GM11168 (cell line): Measurements from ENCODE around the gene PARK7.

ENCODE experiments used
- in situ Hi-C: fragments of 300-500 bp; cut with MboI; formaldehyde crosslinking; loops from one replicate; pipeline ENCODE4 v1.12.0; 2022; ENCODE audit warnings: low sequenced_read_pairs; ENCODE audit not compliant: unreplicated experiment

PARK7 gene

DNA sequence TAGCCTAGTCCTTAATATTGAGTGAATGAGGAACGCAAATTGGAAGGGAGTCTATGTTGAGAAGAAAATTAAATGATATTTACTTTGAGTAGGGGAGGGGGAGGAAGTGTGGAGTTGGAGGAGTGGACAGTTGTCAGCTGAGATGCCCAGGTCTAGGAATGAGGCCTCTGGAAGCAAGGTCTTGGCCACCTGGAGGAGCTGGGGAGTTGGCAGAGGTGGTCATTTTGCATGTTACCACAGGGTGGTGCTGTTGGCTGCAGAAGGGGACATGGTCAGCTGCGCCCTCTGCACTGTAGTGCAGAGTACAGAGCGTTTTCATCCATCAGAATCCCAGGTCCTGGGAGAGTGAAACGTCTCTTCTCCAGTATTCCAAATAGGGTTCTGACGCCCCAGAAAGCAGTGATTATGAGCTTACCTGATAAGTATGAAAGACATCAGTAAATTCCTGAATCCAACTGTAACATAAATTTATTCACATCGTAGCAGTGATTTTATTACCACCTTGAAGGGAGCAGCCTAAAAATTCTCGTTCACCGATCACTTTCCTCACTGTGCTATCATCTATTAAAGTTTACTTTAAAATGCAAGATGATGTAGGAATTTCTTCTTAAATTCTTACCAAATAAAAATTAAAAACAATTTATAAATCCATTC lies 13.8 kb downstream of the PARK7 start:
- in situ Hi-C loops = no loop called here

DNA sequence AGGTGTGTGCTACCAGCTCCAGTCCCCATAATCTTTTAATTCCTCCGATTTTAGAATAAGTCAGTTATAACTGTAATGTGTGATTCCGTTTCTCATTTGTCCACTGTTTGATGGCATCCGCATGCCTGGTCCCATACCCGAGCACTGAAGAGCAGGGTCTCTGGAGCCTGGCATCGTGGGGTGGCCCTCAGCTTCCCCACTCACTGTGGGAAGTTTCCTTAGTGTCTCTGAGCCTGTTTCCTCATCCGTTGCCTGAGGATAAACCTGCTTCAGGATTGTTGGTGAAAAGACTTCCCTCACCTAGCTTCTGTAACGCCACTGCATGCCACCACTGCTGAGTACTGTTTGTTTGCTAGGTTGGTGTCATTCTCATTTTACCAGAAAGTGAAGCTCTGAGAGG lies 19.5 kb downstream of the PARK7 start:
- in situ Hi-C loops = no loop called here

- in situ Hi-C loops = no loop called here
Observed at GRCh38 chr1:7983086-7983778, 21.7 kb downstream of the PARK7 start.

DNA sequence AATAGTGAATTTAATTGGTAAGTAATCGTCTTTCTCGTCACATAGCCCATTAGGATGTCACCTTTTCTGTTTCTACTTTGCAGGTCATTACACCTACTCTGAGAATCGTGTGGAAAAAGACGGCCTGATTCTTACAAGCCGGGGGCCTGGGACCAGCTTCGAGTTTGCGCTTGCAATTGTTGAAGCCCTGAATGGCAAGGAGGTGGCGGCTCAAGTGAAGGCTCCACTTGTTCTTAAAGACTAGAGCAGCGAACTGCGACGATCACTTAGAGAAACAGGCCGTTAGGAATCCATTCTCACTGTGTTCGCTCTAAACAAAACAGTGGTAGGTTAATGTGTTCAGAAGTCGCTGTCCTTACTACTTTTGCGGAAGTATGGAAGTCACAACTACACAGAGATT lies 23.3 kb downstream of the PARK7 start:
- in situ Hi-C loops = no loop called here

GRCh38 chr1:7985851-7986612 lies 24.5 kb downstream of the PARK7 start:
- in situ Hi-C loops = no loop called here

- in situ Hi-C loops = no loop called here
Observed at GRCh38 chr1:7987528-7987927, 26.0 kb downstream of the PARK7 start.

- in situ Hi-C loops = no loop called here
Observed at GRCh38 chr1:7988576-7988975, 27.1 kb downstream of the PARK7 start.

GRCh38 chr1:7989762-7990428 lies 28.4 kb downstream of the PARK7 start:
- in situ Hi-C loops = no loop called here

DNA sequence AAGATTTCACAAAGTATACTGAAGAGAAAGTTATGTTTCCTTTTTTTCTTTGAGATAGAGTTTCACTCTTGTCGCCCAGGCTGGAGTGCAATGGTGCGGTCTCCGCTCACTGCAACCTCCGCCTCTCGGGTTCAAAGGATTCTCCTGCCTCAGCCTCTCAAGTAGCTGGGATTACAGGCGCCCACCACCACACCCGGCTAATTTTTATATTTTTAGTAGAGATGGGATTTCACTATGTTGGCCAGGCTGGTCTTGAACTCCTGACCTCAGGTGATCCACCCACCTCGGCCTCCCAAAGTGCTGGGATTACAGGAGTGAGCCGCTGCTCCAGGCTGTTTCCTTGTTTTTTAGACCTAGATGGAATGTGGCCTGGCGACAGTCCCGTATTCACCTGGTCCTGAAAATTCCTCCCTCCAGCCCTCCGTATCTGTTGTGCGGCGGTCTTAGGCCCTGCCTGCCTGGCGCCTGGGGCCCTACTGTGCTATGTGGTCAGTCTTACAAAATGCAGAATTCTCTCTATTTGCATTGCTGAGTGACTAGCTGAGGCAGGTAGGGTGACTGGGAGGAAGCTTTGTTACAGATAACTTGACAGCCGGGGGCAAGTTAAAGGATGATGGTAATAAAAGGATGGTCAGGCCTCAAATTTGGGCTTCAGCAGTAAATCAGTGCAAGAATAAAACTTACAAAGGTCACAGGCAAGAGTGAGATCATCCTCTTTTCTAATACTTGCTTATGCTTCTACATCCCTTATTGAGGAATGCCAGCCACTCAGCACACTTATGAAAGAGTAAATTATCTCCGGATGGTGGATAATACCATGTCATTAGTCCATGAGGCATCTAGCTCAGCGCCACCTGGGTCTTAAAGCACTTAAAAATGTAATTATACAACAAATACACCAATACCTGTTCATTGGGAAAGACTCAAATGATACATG lies 30.3 kb downstream of the PARK7 start:
- in situ Hi-C loops = no loop called here

- in situ Hi-C loops = no loop called here
Observed at GRCh38 chr1:7992885-7993284, 31.4 kb downstream of the PARK7 start.

DNA sequence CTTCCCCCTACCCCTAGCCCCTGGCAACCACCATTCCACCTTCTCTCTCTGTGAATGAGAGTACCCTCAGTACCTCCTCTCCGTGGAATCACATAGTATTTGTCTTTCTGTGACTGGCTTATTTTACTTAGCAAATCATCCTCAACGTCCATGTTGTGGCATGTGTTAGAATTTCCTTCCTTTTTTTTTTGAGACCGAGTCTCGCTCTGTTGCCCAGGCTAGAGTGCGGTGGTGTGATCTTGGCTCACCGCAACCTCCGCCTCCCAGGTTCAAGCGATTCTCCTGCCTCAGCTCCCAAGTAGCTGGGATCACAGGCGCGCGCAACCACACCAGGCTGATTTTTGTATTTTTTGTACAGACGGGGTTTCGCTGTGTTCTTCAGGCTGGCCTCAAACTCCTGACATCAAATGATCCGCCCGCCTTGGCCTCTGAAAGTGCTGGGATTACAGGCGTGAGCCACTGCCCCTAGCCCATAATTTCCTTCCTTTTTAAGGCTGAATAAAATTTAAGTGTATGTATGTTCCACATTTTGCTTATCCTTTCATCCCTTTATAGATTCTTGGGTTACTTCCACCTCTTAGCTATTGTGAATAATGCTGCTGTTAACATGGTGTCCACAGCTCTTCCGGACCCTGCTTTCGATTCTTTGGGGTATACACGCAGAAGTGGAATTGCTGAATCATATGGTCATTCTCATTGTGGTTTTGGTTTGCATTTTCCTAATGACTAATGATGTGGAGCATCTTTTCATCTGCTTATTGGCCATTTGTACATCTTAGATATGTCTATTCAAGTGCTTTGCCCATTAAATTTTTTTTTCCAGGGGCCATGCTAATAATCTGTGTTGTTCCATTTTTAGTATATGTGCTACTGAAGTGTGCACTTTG lies 32.3 kb downstream of the PARK7 start:
- in situ Hi-C loops = no loop called here

DNA sequence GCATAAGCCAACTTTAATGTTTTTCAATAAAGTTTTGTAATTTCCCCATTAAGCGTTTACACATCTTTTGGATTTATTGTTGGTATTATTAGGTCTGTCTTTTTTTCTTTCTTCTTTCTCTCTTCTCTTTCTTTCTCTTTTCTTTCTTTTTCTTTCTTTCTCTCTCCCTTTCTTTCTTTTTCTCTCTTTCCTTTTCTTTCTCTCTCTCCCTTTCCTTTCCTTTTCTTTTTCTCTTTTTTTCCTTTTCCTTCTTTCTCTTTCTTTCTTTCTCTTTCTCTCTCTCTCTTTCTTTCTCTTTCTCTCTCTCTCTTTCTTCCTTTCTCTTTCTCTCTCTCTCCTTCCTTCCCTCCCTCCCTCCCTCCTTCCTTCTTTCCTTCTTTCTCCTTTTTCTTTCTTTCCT lies 33.3 kb downstream of the PARK7 start:
- in situ Hi-C loops = no loop called here

DNA sequence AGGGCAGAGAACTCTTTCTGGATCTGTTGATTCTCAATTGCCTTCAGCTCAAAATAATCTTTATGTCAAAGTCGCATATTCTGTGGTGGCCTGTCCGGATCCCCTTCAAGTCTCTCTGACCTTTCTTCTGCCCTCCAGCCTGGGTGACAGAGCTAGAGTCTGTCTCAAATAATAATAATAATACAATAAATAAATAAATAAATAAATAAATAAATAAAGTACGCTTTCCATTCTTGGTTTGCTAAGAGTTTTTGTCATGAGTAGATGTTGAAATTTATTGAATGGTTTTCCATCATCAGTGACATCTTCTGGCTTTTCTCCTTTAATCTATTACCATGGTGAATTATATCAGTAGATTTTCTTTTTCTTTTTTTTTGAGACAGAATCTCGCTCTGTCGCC lies 33.9 kb downstream of the PARK7 start:
- in situ Hi-C loops = no loop called here

GRCh38 chr1:8002329-8002910 lies 40.9 kb downstream of the PARK7 start:
- in situ Hi-C loops = no loop called here

GRCh38 chr1:8002921-8003320 lies 41.4 kb downstream of the PARK7 start:
- in situ Hi-C loops = no loop called here

- in situ Hi-C loops = no loop called here
Observed at GRCh38 chr1:8003438-8004112, 42.1 kb downstream of the PARK7 start.

DNA sequence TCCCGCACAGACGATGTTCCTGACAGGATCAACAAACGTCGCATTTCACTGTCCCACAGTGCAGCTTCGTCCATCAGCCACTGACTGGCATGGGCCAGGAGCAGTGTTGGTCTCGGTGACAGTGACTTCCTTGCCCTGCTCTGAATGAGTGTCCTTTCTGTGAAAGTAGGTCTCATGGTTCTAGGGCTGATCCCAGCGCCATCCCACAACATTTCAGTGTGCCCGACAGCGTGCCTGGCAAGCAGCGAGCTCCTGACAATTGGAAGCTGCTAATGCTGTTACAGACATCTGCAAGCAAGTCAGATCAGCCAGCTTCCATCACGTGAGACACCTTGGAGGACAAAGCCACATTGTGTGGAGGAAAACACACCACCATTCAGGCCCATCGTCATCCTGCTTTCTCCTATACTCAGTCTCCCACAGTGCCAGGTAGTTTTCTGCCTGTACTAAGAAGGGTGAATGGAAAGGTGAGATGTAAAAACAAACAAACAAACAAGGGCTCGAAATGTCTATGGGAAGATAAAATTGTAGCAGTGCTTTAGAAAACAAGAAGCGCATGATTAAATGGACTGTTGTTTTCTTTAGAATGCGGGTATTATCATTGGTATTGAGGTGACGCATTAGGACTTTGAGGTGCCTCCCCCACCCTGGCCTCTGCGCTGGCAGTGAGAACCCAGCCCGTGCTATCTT lies 42.7 kb downstream of the PARK7 start:
- in situ Hi-C loops = no loop called here
